NB4 (cell line): ENCODE measurements around the gene C1QL2.

ENCODE experiments used
- DNase-seq: peaks from one replicate; pipeline ENCODE4 v3.0.0; 2010; ENCODE audit warnings: low read depth
- H3K4me3 ChIP-seq: one replicate; pipeline ENCODE4 v1.5.1; 2011; ENCODE audit warnings: mild to moderate bottlenecking, low read depth, low read length, moderate library complexity
- MAX ChIP-seq: IDR thresholded peaks from 2 replicates; pipeline ENCODE4 v1.6.1; 2011; ENCODE audit warnings: low read depth, low read length
- MYC ChIP-seq: IDR thresholded peaks from 2 replicates; pipeline ENCODE4 v1.6.1; 2011; ENCODE audit warnings: low read depth, low read length
- POLR2A ChIP-seq: IDR thresholded peaks from 2 replicates; pipeline ENCODE4 v1.6.1; 2011; ENCODE audit warnings: mild to moderate bottlenecking; ENCODE audit not compliant: insufficient read length; ENCODE audit errors: extremely low read depth
- TF ChIP-seq, protein P1 (sequence below): IDR thresholded peaks from one replicate; pipeline ENCODE4 v1.5.1; 2012; ENCODE audit warnings: low read depth, low read length

C1QL2 gene

DNA sequence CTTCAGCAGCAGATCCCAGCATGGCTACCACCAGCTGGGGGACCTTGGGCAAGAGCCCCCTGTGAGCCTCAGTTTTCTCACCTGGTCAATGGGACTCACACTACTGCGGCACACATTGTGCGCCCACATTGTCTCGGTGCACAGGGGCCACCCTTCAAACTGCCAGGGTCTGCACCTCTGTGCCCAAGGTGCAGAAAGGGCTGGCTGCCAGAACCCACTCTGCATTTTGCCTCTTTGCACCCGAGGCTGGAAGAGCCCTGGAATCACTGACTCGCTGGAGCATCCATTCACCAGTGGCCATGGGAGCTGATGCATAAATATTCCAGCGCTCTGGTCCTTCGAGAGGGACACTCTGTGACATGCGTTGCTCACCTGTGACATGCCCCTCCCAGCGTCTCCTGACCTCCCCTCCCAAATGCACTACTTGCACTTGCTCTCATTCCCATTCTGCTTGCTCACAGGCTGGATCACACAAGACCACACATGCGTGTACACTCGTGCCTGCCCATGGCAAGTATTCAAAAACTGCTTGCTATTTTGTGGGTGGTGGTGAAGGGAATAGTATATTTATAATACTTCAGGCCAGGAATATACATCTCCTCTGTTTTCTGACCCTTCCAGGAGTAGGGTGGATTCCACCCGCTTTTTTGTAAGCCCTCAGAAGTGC is 18.8 kb upstream of the C1QL2 start:
- TF ChIP-seq, protein P1, sequence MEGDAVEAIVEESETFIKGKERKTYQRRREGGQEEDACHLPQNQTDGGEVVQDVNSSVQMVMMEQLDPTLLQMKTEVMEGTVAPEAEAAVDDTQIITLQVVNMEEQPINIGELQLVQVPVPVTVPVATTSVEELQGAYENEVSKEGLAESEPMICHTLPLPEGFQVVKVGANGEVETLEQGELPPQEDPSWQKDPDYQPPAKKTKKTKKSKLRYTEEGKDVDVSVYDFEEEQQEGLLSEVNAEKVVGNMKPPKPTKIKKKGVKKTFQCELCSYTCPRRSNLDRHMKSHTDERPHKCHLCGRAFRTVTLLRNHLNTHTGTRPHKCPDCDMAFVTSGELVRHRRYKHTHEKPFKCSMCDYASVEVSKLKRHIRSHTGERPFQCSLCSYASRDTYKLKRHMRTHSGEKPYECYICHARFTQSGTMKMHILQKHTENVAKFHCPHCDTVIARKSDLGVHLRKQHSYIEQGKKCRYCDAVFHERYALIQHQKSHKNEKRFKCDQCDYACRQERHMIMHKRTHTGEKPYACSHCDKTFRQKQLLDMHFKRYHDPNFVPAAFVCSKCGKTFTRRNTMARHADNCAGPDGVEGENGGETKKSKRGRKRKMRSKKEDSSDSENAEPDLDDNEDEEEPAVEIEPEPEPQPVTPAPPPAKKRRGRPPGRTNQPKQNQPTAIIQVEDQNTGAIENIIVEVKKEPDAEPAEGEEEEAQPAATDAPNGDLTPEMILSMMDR: no peak
- TF ChIP-seq MYC (no peak), POLR2A (no peak), MAX (no peak)
- H3K4me3 ChIP-seq: no peak overlapping the region
- no peak for DNase-seq

DNA sequence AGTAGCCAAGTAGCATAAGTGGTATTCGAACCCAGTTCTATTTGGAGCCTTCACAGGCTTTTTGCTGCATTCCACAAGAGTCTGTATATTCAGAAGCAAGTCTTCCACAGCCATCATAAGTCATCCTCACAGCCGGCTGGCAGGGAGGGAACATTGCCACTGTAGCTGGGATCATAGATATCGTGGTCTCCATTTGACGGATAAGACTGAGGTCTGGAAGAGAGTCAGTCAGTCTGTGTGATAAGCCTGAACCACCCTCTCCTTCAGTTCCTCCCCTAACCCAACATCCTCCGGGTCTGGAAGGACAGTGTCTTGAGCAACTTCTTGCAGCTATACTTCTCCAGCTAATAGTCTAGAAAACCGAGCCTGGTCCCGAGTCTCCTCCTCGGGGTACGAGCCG is 17.0 kb upstream of the C1QL2 start:
- DNase-seq: no peak
- TF ChIP-seq, protein P1: no peak
- no peak for TF ChIP-seq POLR2A
- no peak for TF ChIP-seq MYC
- no peak for TF ChIP-seq MAX
- no peak overlapping the region for H3K4me3 ChIP-seq

GRCh38 chr2:119174993-119175347 is 16.4 kb upstream of the C1QL2 start:
- no peak overlapping the region for H3K4me3 ChIP-seq
- no peak for DNase-seq
- TF ChIP-seq, protein P1: no peak
- TF ChIP-seq POLR2A (no peak), MAX (no peak), MYC (no peak)

DNA sequence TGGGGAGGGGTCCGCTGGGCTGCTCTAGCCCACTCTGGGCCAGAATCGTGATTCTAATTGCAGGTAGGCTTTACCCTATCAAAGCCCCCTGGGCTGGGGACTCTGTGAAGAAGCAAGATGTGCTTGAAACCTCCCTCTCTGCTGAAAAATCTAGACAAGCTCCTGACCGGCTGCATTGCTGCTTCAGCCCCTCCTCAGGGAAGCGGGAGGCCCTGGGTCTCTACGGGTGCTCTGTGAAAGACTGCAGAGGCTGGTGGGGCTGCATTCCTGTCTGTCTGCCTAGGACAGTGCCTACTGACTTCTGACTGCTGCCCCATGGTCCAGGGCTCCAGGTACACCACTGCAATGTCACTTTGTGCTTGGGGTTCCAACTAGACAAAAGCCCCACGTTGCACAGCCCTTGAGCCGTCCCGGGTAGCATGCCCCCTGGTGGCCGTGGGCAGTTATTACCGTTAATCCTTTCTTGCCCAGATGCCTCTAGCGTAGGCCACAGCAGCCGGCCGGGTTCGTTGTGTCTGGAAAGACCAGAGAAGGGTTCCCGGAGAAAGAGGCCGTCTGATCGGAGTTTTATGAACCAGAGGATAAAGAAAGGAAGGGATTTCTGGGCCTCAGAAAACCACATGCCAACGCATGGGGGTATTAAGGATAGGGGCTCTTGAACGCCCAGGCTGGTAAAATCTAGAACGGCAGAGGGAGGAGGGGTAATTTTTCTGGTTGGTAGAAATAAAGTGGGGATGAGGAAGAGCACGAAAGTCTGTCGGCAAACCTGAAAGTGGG is 15.9 kb upstream of the C1QL2 start:
- no peak for TF ChIP-seq MYC
- TF ChIP-seq, protein P1: peak; percentile 79
- TF ChIP-seq POLR2A: no peak
- peak; percentile 22; the same call in 1 of the 2 replicates for TF ChIP-seq MAX
- DNase-seq: peak; percentile 68
- no peak overlapping the region for H3K4me3 ChIP-seq

- TF ChIP-seq MYC (no peak), MAX (no peak), POLR2A (no peak)
- TF ChIP-seq, protein P1: no peak
- no peak overlapping the region for H3K4me3 ChIP-seq
- DNase-seq: no peak
Observed at GRCh38 chr2:119173556-119174060, 15.1 kb upstream of the C1QL2 start.

- no peak overlapping the region for H3K4me3 ChIP-seq
- TF ChIP-seq POLR2A (no peak), MAX (no peak), MYC (no peak)
- TF ChIP-seq, protein P1: no peak
- no peak for DNase-seq
Observed at GRCh38 chr2:119170504-119170903, 12.0 kb upstream of the C1QL2 start.
